ENCODE results near the gene PNMT. TPM values are rescaled to one million over a fixed set of nuclear protein-coding genes. Genes with fewer than 3 reads are reported as not detected.

Gene PNMT
- total and polyA plus RNA-seq, 2 of the 13 experiments (the other 11 are each of a cell fraction or from before 2014, with no cell fraction given), result 0.25 TPM; not detected in 1

DNA sequence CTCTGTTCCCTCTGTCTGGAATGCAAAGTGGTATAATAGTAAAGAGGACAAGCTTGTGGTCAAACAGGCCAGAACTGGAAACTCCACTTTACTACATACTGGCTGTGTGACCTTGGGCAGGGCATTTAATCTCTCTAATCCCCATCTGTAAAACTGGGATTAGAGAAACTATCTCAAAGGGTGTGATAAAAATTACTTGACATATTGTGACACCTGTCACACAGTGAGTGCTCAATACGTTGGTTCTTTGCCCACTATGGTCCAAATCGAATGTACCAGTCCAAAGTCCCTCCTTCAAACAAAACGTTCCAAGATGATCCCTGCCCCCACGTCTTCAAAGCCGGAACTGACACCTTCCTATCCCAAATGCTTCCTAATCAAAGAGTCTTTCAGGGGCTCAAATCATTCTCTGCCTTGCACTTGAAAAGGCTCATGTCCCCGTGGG, 18.9 kb downstream of the PNMT start (continued):
- TF ChIP-seq, protein P1, sequence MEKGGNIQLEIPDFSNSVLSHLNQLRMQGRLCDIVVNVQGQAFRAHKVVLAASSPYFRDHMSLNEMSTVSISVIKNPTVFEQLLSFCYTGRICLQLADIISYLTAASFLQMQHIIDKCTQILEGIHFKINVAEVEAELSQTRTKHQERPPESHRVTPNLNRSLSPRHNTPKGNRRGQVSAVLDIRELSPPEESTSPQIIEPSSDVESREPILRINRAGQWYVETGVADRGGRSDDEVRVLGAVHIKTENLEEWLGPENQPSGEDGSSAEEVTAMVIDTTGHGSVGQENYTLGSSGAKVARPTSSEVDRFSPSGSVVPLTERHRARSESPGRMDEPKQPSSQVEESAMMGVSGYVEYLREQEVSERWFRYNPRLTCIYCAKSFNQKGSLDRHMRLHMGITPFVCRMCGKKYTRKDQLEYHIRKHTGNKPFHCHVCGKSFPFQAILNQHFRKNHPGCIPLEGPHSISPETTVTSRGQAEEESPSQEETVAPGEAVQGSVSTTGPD (CRISPR knock-in tag; IDR thresholded peaks at IDR 0.05), result no peak
- TF ChIP-seq IKZF1 (IDR thresholded peaks at IDR 0.05) (no peak), MZF1 (CRISPR knock-in tag; IDR thresholded peaks at IDR 0.05; ENCODE audit: borderline replicate concordance) (no peak), POLR2AphosphoS5 (IDR thresholded peaks at IDR 0.05; ENCODE audit: low read depth, low read length) (no peak), ARID2 (CRISPR knock-in tag; IDR thresholded peaks at IDR 0.05; ENCODE audit: borderline replicate concordance) (no peak), AGO2 (optimal IDR thresholded peaks at IDR 0.05; ENCODE audit: low read depth, low read length) (no peak), RBM39 (IDR thresholded peaks at IDR 0.05; ENCODE audit: low read depth, low read length, poor library complexity, severe bottlenecking) (no peak), PHF8 (CRISPR knock-in tag; IDR thresholded peaks at IDR 0.05) (no peak), CAMTA2 (CRISPR knock-in tag; IDR thresholded peaks at IDR 0.05; ENCODE audit: borderline replicate concordance) (no peak), CEBPB (IDR thresholded peaks at IDR 0.05; ENCODE audit: borderline replicate concordance, low read depth, low read length) (no peak), ZNF282 (IDR thresholded peaks at IDR 0.05; ENCODE audit: partially characterized antibody) (no peak), ZBTB1 (CRISPR knock-in tag; IDR thresholded peaks at IDR 0.05; ENCODE audit: borderline replicate concordance) (no peak), MAFK (conservative IDR thresholded peaks at IDR 0.05 in 1 of 2, IDR thresholded peaks at IDR 0.05 in 1 of 2; ENCODE audit: low read length in 2 of 2) (no peak), KLF12 (CRISPR knock-in tag; IDR thresholded peaks at IDR 0.05; ENCODE audit: borderline replicate concordance) (no peak; the same call in 1 of the 2 replicates), ZNF30 (CRISPR knock-in tag; IDR thresholded peaks at IDR 0.05) (no peak), HOXD1 (CRISPR knock-in tag; IDR thresholded peaks at IDR 0.05) (0 out of 2 replicates have a peak, but pooled peaks have one; percentile 48), ZFAT (CRISPR knock-in tag; conservative IDR thresholded peaks at IDR 0.05) (no peak), ZNF549 (CRISPR knock-in tag; IDR thresholded peaks at IDR 0.05) (no peak), ZNF547 (CRISPR knock-in tag; IDR thresholded peaks at IDR 0.05) (no peak)
- TF ChIP-seq, protein P2, sequence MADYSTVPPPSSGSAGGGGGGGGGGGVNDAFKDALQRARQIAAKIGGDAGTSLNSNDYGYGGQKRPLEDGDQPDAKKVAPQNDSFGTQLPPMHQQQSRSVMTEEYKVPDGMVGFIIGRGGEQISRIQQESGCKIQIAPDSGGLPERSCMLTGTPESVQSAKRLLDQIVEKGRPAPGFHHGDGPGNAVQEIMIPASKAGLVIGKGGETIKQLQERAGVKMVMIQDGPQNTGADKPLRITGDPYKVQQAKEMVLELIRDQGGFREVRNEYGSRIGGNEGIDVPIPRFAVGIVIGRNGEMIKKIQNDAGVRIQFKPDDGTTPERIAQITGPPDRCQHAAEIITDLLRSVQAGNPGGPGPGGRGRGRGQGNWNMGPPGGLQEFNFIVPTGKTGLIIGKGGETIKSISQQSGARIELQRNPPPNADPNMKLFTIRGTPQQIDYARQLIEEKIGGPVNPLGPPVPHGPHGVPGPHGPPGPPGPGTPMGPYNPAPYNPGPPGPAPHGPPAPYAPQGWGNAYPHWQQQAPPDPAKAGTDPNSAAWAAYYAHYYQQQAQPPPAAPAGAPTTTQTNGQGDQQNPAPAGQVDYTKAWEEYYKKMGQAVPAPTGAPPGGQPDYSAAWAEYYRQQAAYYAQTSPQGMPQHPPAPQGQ (CRISPR knock-in tag; IDR thresholded peaks at IDR 0.05; ENCODE audit: borderline replicate concordance), result 0 out of 2 replicates have a peak, but pooled peaks have one; percentile 37
- TF ChIP-seq, protein P3, sequence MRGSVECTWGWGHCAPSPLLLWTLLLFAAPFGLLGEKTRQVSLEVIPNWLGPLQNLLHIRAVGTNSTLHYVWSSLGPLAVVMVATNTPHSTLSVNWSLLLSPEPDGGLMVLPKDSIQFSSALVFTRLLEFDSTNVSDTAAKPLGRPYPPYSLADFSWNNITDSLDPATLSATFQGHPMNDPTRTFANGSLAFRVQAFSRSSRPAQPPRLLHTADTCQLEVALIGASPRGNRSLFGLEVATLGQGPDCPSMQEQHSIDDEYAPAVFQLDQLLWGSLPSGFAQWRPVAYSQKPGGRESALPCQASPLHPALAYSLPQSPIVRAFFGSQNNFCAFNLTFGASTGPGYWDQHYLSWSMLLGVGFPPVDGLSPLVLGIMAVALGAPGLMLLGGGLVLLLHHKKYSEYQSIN (CRISPR knock-in tag; IDR thresholded peaks at IDR 0.05; ENCODE audit: borderline replicate concordance), result no peak
- TF ChIP-seq, protein P4, sequence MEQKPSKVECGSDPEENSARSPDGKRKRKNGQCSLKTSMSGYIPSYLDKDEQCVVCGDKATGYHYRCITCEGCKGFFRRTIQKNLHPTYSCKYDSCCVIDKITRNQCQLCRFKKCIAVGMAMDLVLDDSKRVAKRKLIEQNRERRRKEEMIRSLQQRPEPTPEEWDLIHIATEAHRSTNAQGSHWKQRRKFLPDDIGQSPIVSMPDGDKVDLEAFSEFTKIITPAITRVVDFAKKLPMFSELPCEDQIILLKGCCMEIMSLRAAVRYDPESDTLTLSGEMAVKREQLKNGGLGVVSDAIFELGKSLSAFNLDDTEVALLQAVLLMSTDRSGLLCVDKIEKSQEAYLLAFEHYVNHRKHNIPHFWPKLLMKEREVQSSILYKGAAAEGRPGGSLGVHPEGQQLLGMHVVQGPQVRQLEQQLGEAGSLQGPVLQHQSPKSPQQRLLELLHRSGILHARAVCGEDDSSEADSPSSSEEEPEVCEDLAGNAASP (CRISPR knock-in tag; IDR thresholded peaks at IDR 0.05; ENCODE audit: borderline replicate concordance), result 0 out of 2 replicates have a peak, but pooled peaks have one; percentile 14
- TF ChIP-seq, protein P5, sequence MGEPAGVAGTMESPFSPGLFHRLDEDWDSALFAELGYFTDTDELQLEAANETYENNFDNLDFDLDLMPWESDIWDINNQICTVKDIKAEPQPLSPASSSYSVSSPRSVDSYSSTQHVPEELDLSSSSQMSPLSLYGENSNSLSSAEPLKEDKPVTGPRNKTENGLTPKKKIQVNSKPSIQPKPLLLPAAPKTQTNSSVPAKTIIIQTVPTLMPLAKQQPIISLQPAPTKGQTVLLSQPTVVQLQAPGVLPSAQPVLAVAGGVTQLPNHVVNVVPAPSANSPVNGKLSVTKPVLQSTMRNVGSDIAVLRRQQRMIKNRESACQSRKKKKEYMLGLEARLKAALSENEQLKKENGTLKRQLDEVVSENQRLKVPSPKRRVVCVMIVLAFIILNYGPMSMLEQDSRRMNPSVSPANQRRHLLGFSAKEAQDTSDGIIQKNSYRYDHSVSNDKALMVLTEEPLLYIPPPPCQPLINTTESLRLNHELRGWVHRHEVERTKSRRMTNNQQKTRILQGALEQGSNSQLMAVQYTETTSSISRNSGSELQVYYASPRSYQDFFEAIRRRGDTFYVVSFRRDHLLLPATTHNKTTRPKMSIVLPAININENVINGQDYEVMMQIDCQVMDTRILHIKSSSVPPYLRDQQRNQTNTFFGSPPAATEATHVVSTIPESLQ (CRISPR knock-in tag; conservative IDR thresholded peaks at IDR 0.05), result no peak
